Brain microvascular endothelial cell (primary cell): ENCODE data around the gene ORMDL2.
"Not testable (repeated sequence)": the region's sequence is repeated elsewhere in the genome, so short reads cannot be mapped to it uniquely, and the experiment has no call there.

ENCODE experiments used
- DNase-seq: peaks from one replicate; pipeline ENCODE4 v3.0.0-alpha.2; 2020
- H3K27ac ChIP-seq: fragments of 250-450 bp; sonication (Bioruptor Pico); 2 replicates; pipeline ENCODE4 v1.5.1; 2020; ENCODE audit warnings: mild to moderate bottlenecking, moderate library complexity
- H3K27me3 ChIP-seq: fragments of 250-450 bp; sonication (Bioruptor Pico); replicated peaks from 2 replicates; pipeline ENCODE4 v1.5.1; 2020; ENCODE audit warnings: mild to moderate bottlenecking
- H3K36me3 ChIP-seq: fragments of 250-450 bp; sonication (Bioruptor Pico); replicated peaks from 2 replicates; pipeline ENCODE4 v1.5.1; 2020; ENCODE audit warnings: mild to moderate bottlenecking
- H3K4me3 ChIP-seq: 2 replicates; pipeline ENCODE4 v1.5.1; 2011; ENCODE audit warnings: low read depth, mild to moderate bottlenecking, control low read depth, low read length, moderate library complexity
- CTCF ChIP-seq: IDR thresholded peaks from 2 replicates; pipeline ENCODE4 v1.5.1; 2011; ENCODE audit warnings: low read depth, mild to moderate bottlenecking, moderate library complexity, low read length, control low read depth, inconsistent platforms; ENCODE audit errors: missing control alignments
- in situ Hi-C: cut with HindIII; loops from 2 replicates; pipeline ENCODE4 v1.10.0; 2017; ENCODE audit warnings: low sequenced_read_pairs, low pct_ligation_motif_present

Gene ORMDL2

GRCh38 chr12:55829967-55830600, 12.2 kb downstream of the ORMDL2 start:
- in situ Hi-C loops = no loop called here
- Histone ChIP-seq H3K4me3 (peak overlapping the region; percentile 93), H3K27ac (peak overlapping the region; percentile 60), H3K36me3 (no peaks in the 10 kb centered on the region), H3K27me3 (no peaks in the 10 kb centered on the region)
- DNase-seq = no peak
- TF ChIP-seq CTCF = no peak

GRCh38 chr12:55830601-55831446, 13.0 kb downstream of the ORMDL2 start:
- Histone ChIP-seq H3K27ac (peak overlapping the region; percentile 60), H3K36me3 (no peaks in the 10 kb centered on the region), H3K27me3 (no peaks in the 10 kb centered on the region), H3K4me3 (peak overlapping the region; percentile 93)
- no peak for TF ChIP-seq CTCF
- in situ Hi-C loops = no loop called here
- no peak for DNase-seq

- Histone ChIP-seq H3K27ac (no peak overlapping the region), H3K27me3 (no peaks in the 10 kb centered on the region), H3K36me3 (no peaks in the 10 kb centered on the region), H3K4me3 (peak overlapping the region; percentile 93)
- no peak for DNase-seq
- in situ Hi-C loops = no loop called here
- no peak for TF ChIP-seq CTCF
Observed at GRCh38 chr12:55831447-55831815, 13.6 kb downstream of the ORMDL2 start.

- no peak for TF ChIP-seq CTCF
- DNase-seq = no peak
- Histone ChIP-seq H3K27ac (no peak overlapping the region), H3K27me3 (no peaks in the 10 kb centered on the region), H3K36me3 (no peaks in the 10 kb centered on the region), H3K4me3 (no peak overlapping the region)
- in situ Hi-C loops = no loop called here
Observed at GRCh38 chr12:55833056-55833455, 15.2 kb downstream of the ORMDL2 start.

GRCh38 chr12:55834400-55834799, 16.6 kb downstream of the ORMDL2 start:
- in situ Hi-C loops, H3K27ac ChIP-seq, H3K36me3 ChIP-seq, DNase-seq, H3K27me3 ChIP-seq, H3K4me3 ChIP-seq: not testable (repeated sequence)

GRCh38 chr12:55838361-55838760, 20.5 kb downstream of the ORMDL2 start:
- H3K27ac ChIP-seq = no peak overlapping the region
- H3K4me3 ChIP-seq = no peak overlapping the region
- no peaks in the 10 kb centered on the region for H3K27me3 ChIP-seq
- no peaks in the 10 kb centered on the region for H3K36me3 ChIP-seq
- no peak for TF ChIP-seq CTCF
- no peak for DNase-seq
- in situ Hi-C loops = no loop called here
